ENCODE results near the gene LPP. TPM values are rescaled to one million over a fixed set of nuclear protein-coding genes. Genes with fewer than 3 reads are reported as not detected.

Gene LPP
- polyA plus RNA-seq, 3 donors, result 22.8 to 30.0 (median 26.9) TPM

- DNase-seq, result no peak
Observed at GRCh38 chr3:188248036-188248561, 94.1 kb downstream of the LPP start.

- no peak for DNase-seq
Observed at GRCh38 chr3:188253123-188253793, 99.3 kb downstream of the LPP start.

DNA sequence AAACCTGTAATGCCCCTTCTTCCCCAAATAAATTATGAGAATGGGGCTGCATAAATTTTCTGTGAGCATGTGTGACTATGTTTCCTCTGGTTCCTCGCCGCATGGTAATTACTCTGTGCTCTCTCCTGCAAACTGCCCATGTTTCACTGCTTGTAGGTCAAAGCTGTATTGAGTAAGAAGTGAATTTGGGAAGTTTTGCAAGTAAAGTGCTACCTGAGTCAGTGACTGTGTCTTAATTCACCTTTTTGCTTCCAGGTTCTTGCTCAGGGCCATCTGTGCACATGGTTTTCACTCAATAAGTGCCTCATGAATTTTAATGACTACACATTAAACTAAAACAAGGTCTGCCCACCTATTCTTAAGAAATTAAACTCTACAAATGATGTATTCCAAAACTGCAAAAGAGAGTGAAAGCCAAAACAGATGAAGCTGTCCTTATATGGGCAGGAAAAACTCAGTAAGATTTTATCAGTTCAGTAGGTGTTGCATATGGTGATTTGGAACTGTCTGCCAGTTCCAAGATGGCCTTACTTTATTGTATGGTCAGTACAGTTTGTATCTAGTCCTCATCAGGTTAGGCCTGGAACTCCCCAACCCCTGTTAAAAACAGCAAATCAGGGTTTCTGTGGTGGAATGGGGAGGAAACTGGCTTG is 100.0 kb downstream of the LPP start:
- DNase-seq, result no peak

GRCh38 chr3:188254520-188255070 is 100.6 kb downstream of the LPP start:
- DNase-seq, result no peak

DNA sequence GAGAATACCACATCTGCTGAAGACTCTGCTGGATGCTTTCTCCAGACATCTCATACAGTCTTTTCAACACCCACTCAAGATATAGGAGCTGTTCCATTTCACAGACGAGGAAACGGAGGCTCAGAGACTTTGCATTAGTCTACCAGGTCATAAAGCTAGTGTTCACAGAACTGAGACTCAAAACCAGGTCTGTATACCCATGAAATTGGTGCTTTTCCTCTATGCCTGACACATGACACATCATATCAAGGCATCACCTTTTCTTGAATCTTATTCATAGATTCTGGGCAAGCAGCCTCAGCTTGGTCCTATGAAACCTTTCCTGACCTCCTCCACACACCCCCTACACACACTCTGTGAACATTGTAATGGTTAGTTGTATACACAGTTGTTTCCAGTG is 101.2 kb downstream of the LPP start:
- DNase-seq, result no peak

- DNase-seq, result no peak
Observed at GRCh38 chr3:188256758-188257157, 102.8 kb downstream of the LPP start.

DNA sequence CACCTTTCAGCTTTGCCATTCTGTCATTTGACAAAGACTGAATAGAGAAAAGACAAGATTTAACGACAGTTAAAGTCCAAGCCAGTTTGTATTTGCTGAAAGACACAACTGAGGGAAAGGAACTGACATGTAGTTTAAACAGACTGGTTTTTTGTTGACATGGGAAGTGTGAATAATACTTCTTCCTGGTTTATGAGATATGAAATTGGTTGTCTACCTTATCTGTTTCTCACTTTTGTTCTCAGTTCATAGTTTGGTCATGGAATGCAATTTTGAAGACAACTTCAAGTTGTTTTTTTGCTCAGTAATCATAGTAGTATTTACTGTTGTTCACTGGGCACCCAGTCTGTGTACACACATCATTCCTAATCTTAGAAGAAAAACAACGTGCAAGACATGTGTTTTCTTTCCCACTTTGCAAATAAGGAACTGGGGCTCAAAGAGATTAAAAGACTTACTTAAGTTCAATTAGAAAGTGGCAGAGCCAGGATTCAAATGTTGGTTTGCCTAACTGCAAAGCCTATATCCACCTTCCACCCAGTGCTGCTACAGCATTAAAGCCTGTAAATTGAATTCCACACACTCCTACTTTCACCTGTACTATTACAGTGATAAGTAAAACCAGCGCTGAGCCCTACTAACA is 103.5 kb downstream of the LPP start:
- no peak for DNase-seq

GRCh38 chr3:188259191-188259590 is 105.2 kb downstream of the LPP start:
- DNase-seq, result no peak

DNA sequence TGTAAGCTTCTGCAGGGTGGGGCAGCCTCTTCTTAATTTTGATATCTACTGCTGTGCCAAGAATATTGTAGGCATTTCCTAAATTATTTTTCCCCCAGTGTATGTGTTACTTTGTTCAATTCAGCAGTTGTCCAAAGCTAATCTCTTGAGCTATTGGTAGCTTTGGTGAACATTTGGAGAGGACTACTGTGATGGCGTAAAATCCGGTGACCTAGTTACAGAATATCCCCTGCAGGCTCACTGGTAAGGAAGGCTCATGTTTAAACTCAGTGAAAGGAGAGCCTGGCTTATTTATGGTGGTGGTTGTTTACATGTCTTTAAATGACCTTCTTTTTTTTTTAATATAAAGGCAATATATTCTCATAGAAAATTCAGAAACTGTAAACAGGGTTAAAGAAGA is 105.6 kb downstream of the LPP start:
- DNase-seq, result no peak

- DNase-seq, result no peak
Observed at GRCh38 chr3:188261011-188261410, 107.1 kb downstream of the LPP start.

DNA sequence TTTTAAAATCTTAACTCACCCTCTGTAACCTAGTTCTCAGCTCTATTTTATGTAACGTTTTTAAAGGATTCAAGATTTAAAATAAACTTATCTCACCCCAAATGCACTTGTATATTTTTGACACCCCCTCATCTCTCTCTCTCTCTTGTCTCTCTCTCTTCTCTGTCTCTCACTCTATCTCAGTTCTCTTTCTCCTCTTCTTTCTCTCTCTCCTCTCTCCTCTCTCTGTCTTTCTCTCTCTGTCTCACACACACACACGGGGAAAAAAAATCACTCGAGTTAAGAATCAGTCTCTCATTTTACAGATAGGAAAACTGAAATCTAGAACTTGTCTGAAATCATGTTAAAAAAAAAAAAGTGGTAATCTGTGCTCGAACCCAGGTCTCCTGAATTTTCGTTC is 108.5 kb downstream of the LPP start:
- DNase-seq, result no peak

DNA sequence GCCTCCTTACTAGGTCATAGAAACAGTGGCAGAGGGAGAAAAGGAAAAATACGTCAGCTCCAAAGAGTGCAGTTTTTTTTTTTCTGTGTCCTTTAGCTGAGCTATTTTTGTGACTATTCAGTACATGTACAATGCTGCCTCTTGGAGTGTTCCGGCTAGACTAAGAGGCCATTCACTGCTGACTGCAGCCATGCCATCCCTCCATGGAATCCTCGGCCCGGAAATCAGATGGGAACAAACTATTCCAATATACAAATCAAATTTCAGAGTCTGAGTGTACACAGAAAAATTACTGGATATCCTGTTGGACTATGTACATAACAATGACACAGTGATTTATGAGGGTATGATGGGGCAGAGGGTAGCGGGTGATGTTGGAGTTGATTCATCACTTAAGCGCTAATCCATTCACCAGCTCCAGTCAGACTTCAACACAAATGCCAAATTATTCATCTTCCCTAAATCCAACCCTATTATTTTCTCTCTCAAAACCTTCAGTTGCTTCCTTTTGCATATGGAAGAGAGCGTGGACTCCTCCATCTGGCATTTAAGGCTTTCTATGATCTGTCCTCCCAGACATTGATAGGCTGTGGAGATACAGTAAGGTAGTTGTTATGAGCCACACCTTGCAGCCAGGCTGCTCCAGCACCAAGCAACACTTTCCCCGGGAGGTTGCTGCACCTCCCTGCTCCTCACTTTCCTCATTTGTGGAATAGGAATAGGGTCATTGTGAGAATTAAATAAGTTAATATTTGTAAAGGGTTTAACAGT is 109.1 kb downstream of the LPP start:
- DNase-seq, result no peak

- no peak for DNase-seq
Observed at GRCh38 chr3:188264226-188265207, 110.6 kb downstream of the LPP start.

DNA sequence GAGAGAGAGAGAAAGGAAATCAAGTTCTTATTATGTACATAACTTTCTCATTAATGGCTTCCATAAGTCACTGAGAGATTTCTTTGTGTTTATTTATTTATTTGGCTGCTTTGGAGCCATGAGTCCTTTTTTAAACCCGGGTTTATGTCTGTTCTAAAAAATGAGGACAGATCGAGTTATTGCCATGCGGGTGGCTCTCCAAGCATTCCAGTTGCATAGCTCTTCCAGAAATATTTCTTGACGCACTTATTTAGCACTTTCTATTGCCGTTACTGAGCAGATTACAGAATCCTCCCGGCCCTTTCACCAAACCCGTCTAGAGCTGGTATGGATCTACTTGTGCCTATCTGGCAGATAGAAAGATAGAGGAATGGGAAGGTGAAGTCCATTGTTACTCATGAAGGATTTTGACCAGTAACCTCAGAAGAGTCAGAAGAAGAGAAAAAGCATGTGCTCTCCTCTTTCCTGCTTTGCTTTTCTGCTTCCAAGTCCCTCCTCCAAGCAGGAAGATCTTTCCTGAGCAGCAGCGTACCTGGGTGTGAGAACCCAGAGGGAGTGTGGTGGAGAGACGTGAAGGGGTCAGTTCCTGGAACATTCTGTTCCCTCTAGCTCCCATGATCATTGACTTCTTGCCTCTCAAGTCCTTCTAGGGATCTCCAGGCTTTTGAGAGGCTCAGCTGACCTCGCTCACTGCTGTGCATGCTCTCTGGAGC is 112.8 kb downstream of the LPP start:
- DNase-seq, result no peak

DNA sequence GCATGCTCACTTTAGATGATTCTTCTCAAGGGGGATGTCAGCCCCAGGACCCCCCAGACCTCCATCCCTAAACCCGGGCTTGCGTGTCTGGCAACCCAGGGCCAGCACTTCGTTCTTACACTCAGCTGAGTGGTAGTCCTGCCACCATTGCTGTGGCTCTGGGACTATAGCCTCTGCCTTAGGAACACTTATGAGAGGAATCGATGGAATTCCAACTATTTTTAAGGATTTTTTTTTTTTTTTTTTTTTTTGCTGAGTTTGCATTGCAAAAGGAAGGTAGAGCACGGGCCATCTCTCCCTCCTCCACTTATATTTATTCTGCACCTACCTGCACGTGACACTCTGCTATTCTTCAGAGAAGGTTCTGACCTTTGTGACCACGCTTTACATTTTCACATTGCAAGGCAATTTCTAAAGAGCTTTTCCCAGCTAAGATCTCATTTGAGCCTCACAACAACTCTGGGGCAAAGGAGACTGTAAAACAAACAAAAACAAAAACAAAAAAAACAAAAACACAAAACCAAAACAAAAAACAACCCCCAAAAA is 113.9 kb downstream of the LPP start:
- DNase-seq, result no peak

DNA sequence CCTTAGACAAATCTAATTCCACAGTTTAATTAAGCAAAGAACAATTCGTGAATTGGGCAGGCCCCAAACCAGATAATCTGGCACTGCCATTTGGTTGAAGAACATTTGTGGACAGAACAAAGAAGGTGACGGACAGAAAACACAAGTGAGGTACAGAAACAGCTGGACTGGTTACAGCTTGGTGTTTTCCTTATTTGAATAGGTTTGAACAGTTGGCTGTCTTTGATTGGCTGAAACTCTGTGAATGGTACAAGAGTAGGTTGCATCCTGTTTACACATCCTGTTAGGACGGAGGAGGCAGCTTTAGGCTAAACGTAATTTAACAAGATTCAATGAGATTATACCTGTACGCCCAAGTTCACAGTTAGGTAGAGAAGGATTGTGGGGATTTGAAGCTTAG is 114.4 kb downstream of the LPP start:
- no peak for DNase-seq

DNA sequence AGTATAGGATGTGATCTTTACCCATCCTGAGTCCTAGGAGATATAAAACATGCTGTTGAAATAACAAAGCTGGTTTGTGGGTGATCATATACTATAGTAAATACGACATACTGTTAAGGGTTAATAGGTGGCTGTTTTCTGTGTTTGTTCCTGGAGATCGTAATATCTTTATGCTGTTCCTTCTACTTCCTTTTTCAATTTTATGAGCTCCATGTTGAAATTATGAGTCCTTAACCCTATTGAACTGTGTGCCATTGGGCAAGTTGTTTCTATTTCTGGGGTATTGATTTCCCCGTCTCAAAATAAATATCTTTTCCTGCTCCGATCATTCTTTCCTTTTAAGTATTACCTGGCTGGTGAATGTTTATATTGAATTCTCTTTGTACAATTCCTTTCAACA is 115.1 kb downstream of the LPP start:
- no peak for DNase-seq

DNA sequence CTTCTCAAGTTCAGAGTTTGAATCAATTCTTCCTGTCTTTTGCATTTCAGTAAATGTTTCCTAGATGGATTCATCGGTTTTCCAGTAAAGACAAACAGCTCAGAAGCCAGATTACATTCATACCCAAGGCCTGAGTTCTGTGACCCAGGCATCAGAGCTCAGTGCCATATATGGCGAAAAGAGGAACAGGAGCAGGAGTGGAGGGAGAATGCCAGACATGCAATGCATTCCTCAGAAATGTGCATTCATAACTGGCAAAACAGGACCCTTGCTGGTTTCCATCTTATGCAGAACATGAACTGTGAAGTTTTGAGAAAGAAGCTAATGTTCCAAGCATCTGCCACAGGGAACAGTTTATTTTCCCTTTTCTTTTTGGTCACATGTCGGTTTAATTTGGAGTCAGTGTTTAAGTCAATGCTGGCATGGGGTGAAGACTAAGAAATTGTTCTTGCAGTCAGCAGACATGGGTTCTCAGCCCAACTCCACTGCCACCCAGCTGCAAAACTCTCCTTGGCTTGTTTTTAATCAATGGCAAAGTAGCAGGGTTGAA is 116.5 kb downstream of the LPP start:
- DNase-seq, result no peak

GRCh38 chr3:188271226-188271914 is 117.4 kb downstream of the LPP start:
- no peak for DNase-seq
